Activated gamma-delta T cell treated with Interleukin-2 at 50 U/mL for 16 hours (primary cell): ENCODE results near the gene L1CAM.

Experiments used
- DNase-seq: peaks from one replicate; pipeline ENCODE4 v3.0.0-alpha.2; 2020

L1CAM gene

GRCh38 chrX:153875391-153876111 is 10.4 kb downstream of the L1CAM start:
- DNase-seq = peak; percentile 68

- no peak for DNase-seq
These were observed 11.4 kb downstream of the L1CAM start for GRCh38 chrX:153874366-153875125.

- DNase-seq = no peak
These were observed 11.9 kb downstream of the L1CAM start for GRCh38 chrX:153874085-153874365.

- no peak for DNase-seq
These were observed 12.5 kb downstream of the L1CAM start for GRCh38 chrX:153873282-153874084.

- DNase-seq = no peak
These were observed 13.8 kb downstream of the L1CAM start for GRCh38 chrX:153871946-153872878.

- DNase-seq = no peak
These were observed 14.5 kb downstream of the L1CAM start for GRCh38 chrX:153871451-153871850.

- no peak for DNase-seq
These were observed 15.1 kb downstream of the L1CAM start for GRCh38 chrX:153870791-153871360.

- DNase-seq = no peak
These were observed 15.7 kb downstream of the L1CAM start for GRCh38 chrX:153870288-153870690.

- DNase-seq = no peak
These were observed 16.3 kb downstream of the L1CAM start for GRCh38 chrX:153869473-153870287.

- DNase-seq = no peak
These were observed 17.1 kb downstream of the L1CAM start for GRCh38 chrX:153868576-153869472.

- DNase-seq = no peak
These were observed 18.3 kb downstream of the L1CAM start for GRCh38 chrX:153867671-153868070.

GRCh38 chrX:153867139-153867538 is 18.8 kb downstream of the L1CAM start:
- DNase-seq = no peak

- DNase-seq = no peak
These were observed 19.5 kb downstream of the L1CAM start for GRCh38 chrX:153866302-153867019.

- DNase-seq = no peak
These were observed 20.3 kb downstream of the L1CAM start for GRCh38 chrX:153865685-153866084.

GRCh38 chrX:153865321-153865580 is 20.7 kb downstream of the L1CAM start:
- DNase-seq = no peak

- no peak for DNase-seq
These were observed 21.2 kb downstream of the L1CAM start for GRCh38 chrX:153864561-153865320.

- DNase-seq = no peak
These were observed 21.9 kb downstream of the L1CAM start for GRCh38 chrX:153864101-153864500.

- no peak for DNase-seq
These were observed 22.6 kb downstream of the L1CAM start for GRCh38 chrX:153863251-153863991.
